ENCODE data around the gene ETS1.

- no peak for TF ChIP-seq MAX (IDR thresholded peaks at IDR 0.05)
- TF ChIP-seq NFIC (IDR thresholded peaks at IDR 0.05) = no peak
- no peak for TF ChIP-seq RAD21 (IDR thresholded peaks at IDR 0.05; ENCODE audit: low read depth)
- TF ChIP-seq, protein P1, sequence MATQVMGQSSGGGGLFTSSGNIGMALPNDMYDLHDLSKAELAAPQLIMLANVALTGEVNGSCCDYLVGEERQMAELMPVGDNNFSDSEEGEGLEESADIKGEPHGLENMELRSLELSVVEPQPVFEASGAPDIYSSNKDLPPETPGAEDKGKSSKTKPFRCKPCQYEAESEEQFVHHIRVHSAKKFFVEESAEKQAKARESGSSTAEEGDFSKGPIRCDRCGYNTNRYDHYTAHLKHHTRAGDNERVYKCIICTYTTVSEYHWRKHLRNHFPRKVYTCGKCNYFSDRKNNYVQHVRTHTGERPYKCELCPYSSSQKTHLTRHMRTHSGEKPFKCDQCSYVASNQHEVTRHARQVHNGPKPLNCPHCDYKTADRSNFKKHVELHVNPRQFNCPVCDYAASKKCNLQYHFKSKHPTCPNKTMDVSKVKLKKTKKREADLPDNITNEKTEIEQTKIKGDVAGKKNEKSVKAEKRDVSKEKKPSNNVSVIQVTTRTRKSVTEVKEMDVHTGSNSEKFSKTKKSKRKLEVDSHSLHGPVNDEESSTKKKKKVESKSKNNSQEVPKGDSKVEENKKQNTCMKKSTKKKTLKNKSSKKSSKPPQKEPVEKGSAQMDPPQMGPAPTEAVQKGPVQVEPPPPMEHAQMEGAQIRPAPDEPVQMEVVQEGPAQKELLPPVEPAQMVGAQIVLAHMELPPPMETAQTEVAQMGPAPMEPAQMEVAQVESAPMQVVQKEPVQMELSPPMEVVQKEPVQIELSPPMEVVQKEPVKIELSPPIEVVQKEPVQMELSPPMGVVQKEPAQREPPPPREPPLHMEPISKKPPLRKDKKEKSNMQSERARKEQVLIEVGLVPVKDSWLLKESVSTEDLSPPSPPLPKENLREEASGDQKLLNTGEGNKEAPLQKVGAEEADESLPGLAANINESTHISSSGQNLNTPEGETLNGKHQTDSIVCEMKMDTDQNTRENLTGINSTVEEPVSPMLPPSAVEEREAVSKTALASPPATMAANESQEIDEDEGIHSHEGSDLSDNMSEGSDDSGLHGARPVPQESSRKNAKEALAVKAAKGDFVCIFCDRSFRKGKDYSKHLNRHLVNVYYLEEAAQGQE (IDR thresholded peaks at IDR 0.05; ENCODE audit: low read depth) = no peak
- no peak for TF ChIP-seq EP300 (IDR thresholded peaks at IDR 0.05; ENCODE audit: borderline replicate concordance)
Measured at GRCh38 chr11:128633384-128633965, 46.1 kb upstream of the ETS1 start.

All from Ishikawa (cell line).